Aorta (tissue), 5 donors: ENCODE measurements around the gene SLC25A43. TPM values are rescaled to one million over a fixed set of nuclear protein-coding genes. Genes with fewer than 3 reads are reported as not detected.

Experiments used
- ATAC-seq: fragments of 200-7000 bp; cut with Tn5 transposase; one replicate; pipeline ENCODE4 v1.9.1; 2022; ENCODE audit warnings: moderate library complexity; ENCODE audit not compliant: low FRiP score
- DNase-seq, 2 donors: peaks; one replicate each; pipeline ENCODE4 v3.0.0-alpha.2; 2020
- H3K27ac ChIP-seq, 2 donors: one replicate each; pipeline ENCODE4 v1.5.1; 2013; ENCODE audit warnings: low read length in 2 of 2, mild to moderate bottlenecking in 2 of 2, moderate library complexity in 2 of 2, control low read depth in 1 of 2, inconsistent platforms in 1 of 2, low read depth in 1 of 2
- H3K27me3 ChIP-seq, 2 donors: one replicate each; pipeline ENCODE4 v1.6.1; 2013; ENCODE audit warnings: control low read depth in 1 of 2, low read length in 1 of 2, mild to moderate bottlenecking in 1 of 2, moderate library complexity in 1 of 2; ENCODE audit not compliant: insufficient read depth in 2 of 2, control insufficient read depth in 1 of 2
- H3K36me3 ChIP-seq, 2 donors: one replicate each; pipeline ENCODE4 v1.6.1; 2013; ENCODE audit warnings: control low read depth in 1 of 2, low read length in 1 of 2, mild to moderate bottlenecking in 1 of 2; ENCODE audit not compliant: insufficient read depth in 2 of 2, control insufficient read depth in 1 of 2
- H3K4me1 ChIP-seq, 2 donors: one replicate each; pipeline ENCODE4 v1.6.1; 2013; ENCODE audit warnings: low read length in 2 of 2, control low read depth in 1 of 2, mild to moderate bottlenecking in 1 of 2, moderate library complexity in 1 of 2; ENCODE audit not compliant: insufficient read depth in 2 of 2, control insufficient read depth in 1 of 2
- H3K4me3 ChIP-seq, 2 donors: one replicate each; pipeline ENCODE4 v1.5.1; 2013; ENCODE audit warnings: low read length in 2 of 2, control low read depth in 1 of 2, mild to moderate bottlenecking in 1 of 2
- H3K9me3 ChIP-seq: one replicate; pipeline ENCODE4 v1.6.1; 2013; ENCODE audit warnings: mild to moderate bottlenecking, low read length; ENCODE audit not compliant: control insufficient read depth
- WGBS, 2 donors: extraction: QIAGEN DNeasy Blood & Tissue Kit; methylation state at CpG; one replicate each; pipeline ENCODE4 v1.1.7; 2013; 5-methylcytosine and 5-hydroxymethylcytosine counted together
- intact Hi-C, 2 donors: fragments of 100-400 bp; cut with DNase I; formaldehyde crosslinking; loops; one replicate each; pipeline versions ENCODE4 v1.14.2 to v1.15.0; 2022
- polyA plus RNA-seq, 2 donors: library from polyadenylated mRNA; stranded (reverse); fragments of 200-250 nt; gene quantifications; one replicate each; pipeline ENCODE4 v1.2.3, GENCODE V29; 2013
- total RNA-seq, 2 donors: library from RNA; stranded (reverse); fragmentation: NEBNext Ultra II Directional; extraction: Animal tissue kit (Norgen Biotek cat#: 25700); gene quantifications; one replicate each; pipeline ENCODE4 v1.2.1, GENCODE V29; 2021
- donor health status: healthy with polysubstance abuse.
- donor health status: Bipolar disorder and iron deficiency.
- donor health status: DM: no; HTN: no; CAD: no.
- donor health status: DM: no; HTN: no; CAD: no.
- donor health status: DM: yes; HTN: yes; CAD: no.

The SLC25A43 gene
- total and polyA plus RNA-seq, 4 donors = 10.2 to 14.1 (median 12.4) TPM

GRCh38 chrX:119417376-119417775 is 18.2 kb downstream of the SLC25A43 start:
- H3K4me3 ChIP-seq = no peak overlapping the region
- WGBS, 2 donors = 72 to 94% methylated on average over 4 of the region's 4 CpGs
- intact Hi-C loops = no loop called here
- H3K27me3 ChIP-seq = no peaks in the 10 kb centered on the region
- ATAC-seq (no peak), DNase-seq (no peak)
- H3K27ac ChIP-seq = no peak overlapping the region
- H3K36me3 ChIP-seq = no peaks in the 10 kb centered on the region
- no peaks in the 10 kb centered on the region for H3K4me1 ChIP-seq
- no peaks in the 10 kb centered on the region for H3K9me3 ChIP-seq

GRCh38 chrX:119417842-119418241 is 18.7 kb downstream of the SLC25A43 start:
- ATAC-seq (no peak), DNase-seq (no peak)
- Histone ChIP-seq H3K4me3 (no peak overlapping the region), H3K36me3 (no peaks in the 10 kb centered on the region), H3K9me3 (no peaks in the 10 kb centered on the region), H3K27ac (no peak overlapping the region), H3K27me3 (no peaks in the 10 kb centered on the region), H3K4me1 (no peaks in the 10 kb centered on the region)
- intact Hi-C loops = no loop called here
- 68 to 69% methylated on average over 1 of the region's 1 CpG for WGBS, 2 donors

GRCh38 chrX:119419146-119419545 is 20.0 kb downstream of the SLC25A43 start:
- no peak overlapping the region for H3K4me3 ChIP-seq
- no peaks in the 10 kb centered on the region for H3K4me1 ChIP-seq
- DNase-seq (no peak), ATAC-seq (no peak)
- H3K9me3 ChIP-seq = no peaks in the 10 kb centered on the region
- WGBS, 2 donors = 73 to 91% methylated on average over 4 of the region's 4 CpGs
- no peaks in the 10 kb centered on the region for H3K36me3 ChIP-seq
- no peak overlapping the region for H3K27ac ChIP-seq
- no peaks in the 10 kb centered on the region for H3K27me3 ChIP-seq
- intact Hi-C loops = no loop called here

GRCh38 chrX:119419898-119420297 is 20.8 kb downstream of the SLC25A43 start:
- no peak for ATAC-seq
- no peak for DNase-seq
- Histone ChIP-seq H3K9me3 (no peaks in the 10 kb centered on the region), H3K27me3 (no peaks in the 10 kb centered on the region), H3K4me3 (no peak overlapping the region), H3K4me1 (no peaks in the 10 kb centered on the region), H3K36me3 (no peaks in the 10 kb centered on the region), H3K27ac (no peak overlapping the region)
- intact Hi-C loops = no loop called here
- 77 to 97% methylated on average over 2 of the region's 2 CpGs for WGBS, 2 donors

- intact Hi-C loops = no loop called here
These were observed 22.0 kb downstream of the SLC25A43 start for GRCh38 chrX:119421016-119421705.

GRCh38 chrX:119423631-119424030 is 24.5 kb downstream of the SLC25A43 start:
- WGBS, 2 donors = 92 to 98% methylated on average over 14 of the region's 14 CpGs
- intact Hi-C loops = no loop called here
- Histone ChIP-seq H3K36me3 (no peaks in the 10 kb centered on the region), H3K4me1 (no peaks in the 10 kb centered on the region), H3K9me3 (no peaks in the 10 kb centered on the region), H3K4me3 (no peak overlapping the region), H3K27ac (no peak overlapping the region), H3K27me3 (no peaks in the 10 kb centered on the region)
- ATAC-seq = no peak
- no peak for DNase-seq

More at GRCh38 chrX:119421016-119421705, 22.0 kb downstream of the SLC25A43 start:
- Histone ChIP-seq H3K4me3 (no peak overlapping the region), H3K36me3 (no peaks in the 10 kb centered on the region), H3K27me3 (no peaks in the 10 kb centered on the region), H3K4me1 (no peaks in the 10 kb centered on the region), H3K9me3 (no peaks in the 10 kb centered on the region), H3K27ac (no peak overlapping the region)
- DNase-seq (no peak), ATAC-seq (no peak)
- 76 to 93% methylated on average over 7 of the region's 7 CpGs for WGBS, 2 donors

- Histone ChIP-seq H3K27ac (no peak overlapping the region), H3K9me3 (no peaks in the 10 kb centered on the region), H3K27me3 (no peaks in the 10 kb centered on the region), H3K4me1 (no peaks in the 10 kb centered on the region), H3K36me3 (no peaks in the 10 kb centered on the region), H3K4me3 (no peak overlapping the region)
- 67 to 80% methylated on average over 6 of the region's 6 CpGs for WGBS, 2 donors
- intact Hi-C loops = no loop called here
- no peak for ATAC-seq
- DNase-seq = no peak
These were observed 25.9 kb downstream of the SLC25A43 start for GRCh38 chrX:119424999-119425398.

- H3K4me1 ChIP-seq = no peaks in the 10 kb centered on the region
- H3K27ac ChIP-seq = peak overlapping the region in 1 of 2 donors; percentile 35
- peaks cover 0 to 2% of the 10 kb centered on the region in 2 donors for H3K36me3 ChIP-seq
- no peaks in the 10 kb centered on the region for H3K9me3 ChIP-seq
- intact Hi-C loops = no loop called here
- peak; percentile 33 for ATAC-seq
- DNase-seq = no peak
- H3K27me3 ChIP-seq = no peaks in the 10 kb centered on the region
- no peak overlapping the region for H3K4me3 ChIP-seq
- 45 to 65% methylated on average over 9 of the region's 9 CpGs for WGBS, 2 donors
These were observed 28.1 kb downstream of the SLC25A43 start for GRCh38 chrX:119427024-119427794.

GRCh38 chrX:119427795-119428185 is 28.7 kb downstream of the SLC25A43 start:
- H3K27me3 ChIP-seq = no peaks in the 10 kb centered on the region
- ATAC-seq (no peak), DNase-seq (no peak)
- WGBS, 2 donors = 71 to 83% methylated on average over 4 of the region's 4 CpGs
- no peaks in the 10 kb centered on the region for H3K4me1 ChIP-seq
- no peaks in the 10 kb centered on the region for H3K9me3 ChIP-seq
- H3K4me3 ChIP-seq = no peak overlapping the region
- H3K36me3 ChIP-seq = peaks cover 0 to 2% of the 10 kb centered on the region in 2 donors
- intact Hi-C loops = no loop called here
- no peak overlapping the region for H3K27ac ChIP-seq
